Measurements from ENCODE around the gene FCHSD1. TPM values are rescaled to one million over a fixed set of nuclear protein-coding genes. Genes with fewer than 3 reads are reported as not detected.

The FCHSD1 gene
- total RNA-seq, 2 experiments from 2014 or later, result 31.9 to 55.3 TPM

GRCh38 chr5:141635646-141636045 lies 15.6 kb downstream of the FCHSD1 start:
- BruUV-seq (replicated peaks), result no TSS peak
- H2AFZ ChIP-seq (ENCODE audit: low read length), result no peak overlapping the region

GRCh38 chr5:141634720-141635119 lies 16.5 kb downstream of the FCHSD1 start:
- Histone ChIP-seq H3K9me3 (ENCODE audit: low read length) (no peaks in the 10 kb centered on the region), H3K79me2 (ENCODE audit: insufficient read depth, low read depth, low read length) (peaks cover 50% of the 10 kb centered on the region), H2AFZ (ENCODE audit: low read length) (no peak overlapping the region), H3K4me2 (ENCODE audit: low read length) (peak overlapping the region; percentile 73), H3K27ac (ENCODE audit: low read depth, low read length, poor library complexity, severe bottlenecking) (no peak overlapping the region), H3K36me3 (ENCODE audit: insufficient read depth, low read length) (peaks cover 58% of the 10 kb centered on the region), H4K20me1 (ENCODE audit: insufficient read depth, low read length) (peaks cover 5% of the 10 kb centered on the region), H3K4me3 (ENCODE audit: low read depth, low read length, poor library complexity, severe bottlenecking) (peak overlapping the region; percentile 98), H3K4me1 (ENCODE audit: insufficient read depth, low read length, poor library complexity, severe bottlenecking) (peaks cover 34% of the 10 kb centered on the region), H3K9me2 (ENCODE audit: insufficient read depth, low read length) (no peaks in the 10 kb centered on the region)
- ChIA-PET POLR2A (interaction anchor here (0.9 to 8.6 kb wide), 6 partner anchors 8 to 127 kb away, joined by 3 to 101 read pairs (median 4); partner anchors contain the start of genes DIAPH1 and FCHSD1), CTCF (ENCODE audit: unreplicated experiment) (no interaction called here)
- TF ChIP-seq CTCF (conservative IDR thresholded peaks at IDR 0.05; ENCODE audit: low read length) (no peak), EZH2phosphoT487 (IDR thresholded peaks at IDR 0.05; ENCODE audit: borderline replicate concordance, low read depth, low read length) (no peak)
- intact Hi-C loops (cut with micrococcal nuclease; ENCODE audit: unreplicated experiment), result loop anchor here (5.0 kb wide), 1 partner anchor 107 kb away; no protein-coding TSS in a partner anchor
- BruUV-seq (replicated peaks), result no TSS peak
- DNase-seq (ENCODE audit: low spot score), result no peak

More at GRCh38 chr5:141635646-141636045, 15.6 kb downstream of the FCHSD1 start:
- TF ChIP-seq EZH2phosphoT487 (IDR thresholded peaks at IDR 0.05; ENCODE audit: borderline replicate concordance, low read depth, low read length) (no peak), CTCF (conservative IDR thresholded peaks at IDR 0.05; ENCODE audit: low read length) (no peak)
- Histone ChIP-seq H3K79me2 (ENCODE audit: insufficient read depth, low read depth, low read length) (peaks cover 50% of the 10 kb centered on the region), H3K27ac (ENCODE audit: low read depth, low read length, poor library complexity, severe bottlenecking) (no peak overlapping the region), H3K9me3 (ENCODE audit: low read length) (no peaks in the 10 kb centered on the region), H3K36me3 (ENCODE audit: insufficient read depth, low read length) (peaks cover 58% of the 10 kb centered on the region), H3K9me2 (ENCODE audit: insufficient read depth, low read length) (no peaks in the 10 kb centered on the region), H3K4me3 (ENCODE audit: low read depth, low read length, poor library complexity, severe bottlenecking) (peak overlapping the region; percentile 98), H3K4me1 (ENCODE audit: insufficient read depth, low read length, poor library complexity, severe bottlenecking) (peaks cover 34% of the 10 kb centered on the region), H4K20me1 (ENCODE audit: insufficient read depth, low read length) (peaks cover 5% of the 10 kb centered on the region), H3K4me2 (ENCODE audit: low read length) (peak overlapping the region; percentile 73)
- intact Hi-C loops (cut with micrococcal nuclease; ENCODE audit: unreplicated experiment), result loop anchor here (1.0 to 5.0 kb wide), 2 partner anchors 16 to 108 kb away; no protein-coding TSS in a partner anchor
- ChIA-PET POLR2A (interaction anchor here (0.6 to 8.6 kb wide), 10 partner anchors 8 to 281 kb away, joined by 3 to 101 read pairs (median 4); partner anchors contain the start of genes DIAPH1 and FCHSD1), CTCF (ENCODE audit: unreplicated experiment) (interaction anchor here (2.5 kb wide), 1 partner anchor 42 kb away, joined by 7 read pairs; no protein-coding TSS in a partner anchor)
- no peak for DNase-seq (ENCODE audit: low spot score)

All from OCI-LY7 (cell line).